Astrocyte (in vitro differentiated cells and primary cell): ENCODE results near the gene IGFBP7. TPM values are rescaled to one million over a fixed set of nuclear protein-coding genes. Genes with fewer than 3 reads are reported as not detected.
A peak's percentile ranks its signal among the peaks of the same experiment; 100 is the strongest.

Source experiments
- DNase-seq: peaks from one replicate; pipeline ENCODE4 v3.0.0-alpha.2; 2010; ENCODE audit warnings: low read depth
- FAIRE-seq: peaks from 2 replicates; lab custom pipeline; 2011; peaks lifted over from hg19 to GRCh38; lab: Jason Lieb, UNC
- H2AFZ ChIP-seq: 2 replicates; pipeline ENCODE4 v1.6.0; 2012; ENCODE audit warnings: low read depth, low read length, inconsistent platforms
- H3K27ac ChIP-seq: 2 replicates; pipeline ENCODE4 v1.5.1; 2011; ENCODE audit warnings: low read depth, low read length, inconsistent platforms
- H3K27me3 ChIP-seq: 2 replicates; pipeline ENCODE4 v1.6.0; 2011; ENCODE audit warnings: low read length, inconsistent platforms; ENCODE audit not compliant: insufficient read depth
- H3K36me3 ChIP-seq: 2 replicates; pipeline ENCODE4 v1.5.1; 2011; ENCODE audit warnings: low read length, inconsistent platforms; ENCODE audit not compliant: insufficient read depth
- H3K4me1 ChIP-seq: 2 replicates; pipeline ENCODE4 v1.5.1; 2011; ENCODE audit warnings: low read length, inconsistent platforms; ENCODE audit not compliant: insufficient read depth
- H3K4me2 ChIP-seq: 2 replicates; pipeline ENCODE4 v1.6.0; 2012; ENCODE audit warnings: low read length, inconsistent platforms
- H3K4me3 ChIP-seq: 2 replicates; pipeline ENCODE4 v1.5.1; 2011; ENCODE audit warnings: low read depth, mild to moderate bottlenecking, low read length, inconsistent platforms; ENCODE audit not compliant: insufficient read depth
- H3K79me2 ChIP-seq: 2 replicates; pipeline ENCODE4 v1.6.0; 2012; ENCODE audit warnings: mild to moderate bottlenecking, low read length, inconsistent platforms; ENCODE audit not compliant: insufficient read depth
- H3K9ac ChIP-seq: 2 replicates; pipeline ENCODE4 v1.6.0; 2012; ENCODE audit warnings: mild to moderate bottlenecking, low read length, inconsistent platforms
- H3K9me3 ChIP-seq: 2 replicates; pipeline ENCODE4 v1.5.1; 2012; ENCODE audit warnings: low read depth, mild to moderate bottlenecking, low read length, inconsistent platforms; ENCODE audit not compliant: insufficient read depth
- H4K20me1 ChIP-seq: 2 replicates; pipeline ENCODE4 v1.6.0; 2012; ENCODE audit warnings: low read length, inconsistent platforms; ENCODE audit not compliant: insufficient read depth
- H3K27ac Mint-ChIP-seq: one replicate; pipeline ENCODE4 v1.8.0; 2021; ENCODE audit warnings: mild to moderate bottlenecking, mixed read lengths; ENCODE audit not compliant: unreplicated experiment
- H3K27me3 Mint-ChIP-seq: one replicate; pipeline ENCODE4 v1.8.0; 2021; ENCODE audit warnings: low read depth, mixed read lengths; ENCODE audit not compliant: unreplicated experiment
- H3K36me3 Mint-ChIP-seq: one replicate; pipeline ENCODE4 v1.8.0; 2021; ENCODE audit warnings: low read depth, mixed read lengths; ENCODE audit not compliant: unreplicated experiment
- H3K4me1 Mint-ChIP-seq: one replicate; pipeline ENCODE4 v1.8.0; 2021; ENCODE audit warnings: low read depth, mixed read lengths; ENCODE audit not compliant: unreplicated experiment
- H3K4me3 Mint-ChIP-seq: one replicate; pipeline ENCODE4 v1.8.0; 2021; ENCODE audit warnings: mild to moderate bottlenecking, moderate library complexity, mixed read lengths; ENCODE audit not compliant: unreplicated experiment
- H3K9me3 Mint-ChIP-seq: one replicate; pipeline ENCODE4 v1.8.0; 2021; ENCODE audit warnings: mild to moderate bottlenecking, mixed read lengths; ENCODE audit not compliant: unreplicated experiment
- CTCF ChIP-seq: IDR thresholded peaks from 2 replicates; pipeline ENCODE4 v1.5.1; 2011; ENCODE audit warnings: low read depth, mild to moderate bottlenecking, inconsistent platforms, low read length, moderate library complexity; ENCODE audit not compliant: insufficient read depth
- EZH2 ChIP-seq: IDR thresholded peaks from 2 replicates; pipeline ENCODE4 v1.6.1; 2012; ENCODE audit warnings: mild to moderate bottlenecking, low read length, inconsistent platforms; ENCODE audit not compliant: insufficient read depth
- total RNA-seq: library from RNA; stranded (reverse); gene quantifications from 2 replicates; pipeline ENCODE4 v1.2.1, GENCODE V29; 2021

The IGFBP7 gene
- total RNA-seq, 1 donor from 2014 or later, result 930 TPM

GRCh38 chr4:57089549-57089948 lies 20.6 kb downstream of the IGFBP7 start:
- H3K36me3 Mint-ChIP-seq, result peaks cover 38% of the 10 kb centered on the region
- H3K4me3 ChIP-seq, result no peak overlapping the region
- peak overlapping the region; percentile 94 for H3K27ac Mint-ChIP-seq
- no peaks in the 10 kb centered on the region for H3K27me3 ChIP-seq
- H3K27ac ChIP-seq, result no peak overlapping the region
- peaks cover 13% of the 10 kb centered on the region for H3K4me1 ChIP-seq
- FAIRE-seq, result no peak
- H3K4me3 Mint-ChIP-seq, result no peak overlapping the region
- no peaks in the 10 kb centered on the region for H3K9me3 ChIP-seq
- peaks cover 48% of the 10 kb centered on the region for H3K4me1 Mint-ChIP-seq
- H4K20me1 ChIP-seq, result no peaks in the 10 kb centered on the region
- no peaks in the 10 kb centered on the region for H3K27me3 Mint-ChIP-seq
- no peak overlapping the region for H3K9ac ChIP-seq
- H3K4me2 ChIP-seq, result peak overlapping the region; percentile 1
- TF ChIP-seq CTCF (no peak), EZH2 (no peak)
- no peak for DNase-seq
- peaks cover 6% of the 10 kb centered on the region for H3K9me3 Mint-ChIP-seq
- peaks cover 20% of the 10 kb centered on the region for H3K36me3 ChIP-seq
- no peak overlapping the region for H2AFZ ChIP-seq
- H3K79me2 ChIP-seq, result peaks cover 82% of the 10 kb centered on the region

GRCh38 chr4:57086031-57086723 lies 24.0 kb downstream of the IGFBP7 start:
- no peak overlapping the region for H3K27ac ChIP-seq
- no peak for FAIRE-seq
- H4K20me1 ChIP-seq, result no peaks in the 10 kb centered on the region
- H3K4me1 ChIP-seq, result peaks cover 29% of the 10 kb centered on the region
- H2AFZ ChIP-seq, result no peak overlapping the region
- Mint-ChIP-seq H3K4me1 (peaks cover 38% of the 10 kb centered on the region), H3K27ac (peak overlapping the region; percentile 49), H3K9me3 (peaks cover 6% of the 10 kb centered on the region), H3K4me3 (no peak overlapping the region), H3K36me3 (peaks cover 41% of the 10 kb centered on the region), H3K27me3 (no peaks in the 10 kb centered on the region)
- H3K9me3 ChIP-seq, result no peaks in the 10 kb centered on the region
- no peak overlapping the region for H3K4me3 ChIP-seq
- no peak overlapping the region for H3K9ac ChIP-seq
- H3K27me3 ChIP-seq, result no peaks in the 10 kb centered on the region
- H3K79me2 ChIP-seq, result peaks cover 65% of the 10 kb centered on the region
- no peak for DNase-seq
- no peak overlapping the region for H3K4me2 ChIP-seq
- H3K36me3 ChIP-seq, result peaks cover 15% of the 10 kb centered on the region
- no peak for TF ChIP-seq EZH2
- no peak for TF ChIP-seq CTCF

GRCh38 chr4:57085278-57085677 lies 24.9 kb downstream of the IGFBP7 start:
- peaks cover 6% of the 10 kb centered on the region for H3K9me3 Mint-ChIP-seq
- H3K79me2 ChIP-seq, result peaks cover 64% of the 10 kb centered on the region
- DNase-seq (no peak), FAIRE-seq (no peak)
- H3K4me3 Mint-ChIP-seq, result no peak overlapping the region
- H3K4me2 ChIP-seq, result no peak overlapping the region
- H3K36me3 Mint-ChIP-seq, result peaks cover 37% of the 10 kb centered on the region
- H2AFZ ChIP-seq, result no peak overlapping the region
- peaks cover 38% of the 10 kb centered on the region for H3K4me1 ChIP-seq
- no peaks in the 10 kb centered on the region for H4K20me1 ChIP-seq
- no peaks in the 10 kb centered on the region for H3K27me3 Mint-ChIP-seq
- no peak overlapping the region for H3K9ac ChIP-seq
- H3K4me1 Mint-ChIP-seq, result peaks cover 40% of the 10 kb centered on the region
- peak overlapping the region; percentile 58 for H3K27ac Mint-ChIP-seq
- peaks cover 12% of the 10 kb centered on the region for H3K36me3 ChIP-seq
- no peaks in the 10 kb centered on the region for H3K27me3 ChIP-seq
- H3K4me3 ChIP-seq, result no peak overlapping the region
- H3K27ac ChIP-seq, result no peak overlapping the region
- H3K9me3 ChIP-seq, result no peaks in the 10 kb centered on the region
- TF ChIP-seq CTCF (no peak), EZH2 (no peak)
